Stomach (tissue), 4 donors: ENCODE results near the gene SEPTIN2.

Experiments used
- CTCF ChIP-seq, 7 experiments: fragments of 450-650 bp in 4 of 7; fragments of 200-600 bp in 3 of 7; sonication (generic) in 3 of 7; IDR thresholded peaks; one replicate each; pipeline ENCODE4 v1.5.1; 2016 to 2019; ENCODE audit warnings: antibody characterized with exemption in 7 of 7, control low read depth in 2 of 7, mild to moderate bottlenecking in 1 of 7
- EP300 ChIP-seq: sonication (generic); formaldehyde crosslinking; IDR thresholded peaks from one replicate; pipeline ENCODE4 v1.6.1; 2017; ENCODE audit warnings: antibody characterized with exemption
- POLR2A ChIP-seq, 4 donors: fragments of 450-650 bp; IDR thresholded peaks; one replicate each; pipeline ENCODE4 v1.6.1; 2016; ENCODE audit warnings: antibody characterized with exemption in 4 of 4, control low read depth in 2 of 4, mild to moderate bottlenecking in 1 of 4, moderate library complexity in 1 of 4

- no peak for TF ChIP-seq CTCF (IDR thresholded peaks at IDR 0.05)
- TF ChIP-seq EP300 = no peak
- TF ChIP-seq POLR2A (IDR thresholded peaks at IDR 0.05) = no peak
Measured at GRCh38 chr2:241350878-241351639, 35.3 kb downstream of the SEPTIN2 start.
